HPDE6-E6E7 (cell line): ENCODE measurements around the gene MYBL2.
A peak's percentile ranks its signal among the peaks of the same experiment; 100 is the strongest.
"Not testable (repeated sequence)": the region's sequence is repeated elsewhere in the genome, so short reads cannot be mapped to it uniquely, and the experiment has no call there.

ENCODE experiments used
- DNase-seq: peaks from one replicate; pipeline ENCODE4 v3.0.0; 2011; ENCODE audit warnings: missing footprints; ENCODE audit errors: extremely low spot score

Gene MYBL2

GRCh38 chr20:43751167-43752050 is 84.5 kb downstream of the MYBL2 start:
- peak; percentile 95 for DNase-seq

- no peak for DNase-seq
These were observed 85.1 kb downstream of the MYBL2 start for GRCh38 chr20:43752051-43752360.

- no peak for DNase-seq
These were observed 85.8 kb downstream of the MYBL2 start for GRCh38 chr20:43752561-43753301.

GRCh38 chr20:43755390-43755789 is 88.5 kb downstream of the MYBL2 start:
- no peak for DNase-seq

GRCh38 chr20:43755851-43756250 is 88.9 kb downstream of the MYBL2 start:
- DNase-seq = no peak

GRCh38 chr20:43757888-43758287 is 91.0 kb downstream of the MYBL2 start:
- DNase-seq = not testable (repeated sequence)

- DNase-seq = no peak
These were observed 94.7 kb downstream of the MYBL2 start for GRCh38 chr20:43761386-43762340.

- no peak for DNase-seq
These were observed 96.0 kb downstream of the MYBL2 start for GRCh38 chr20:43762911-43763310.

- DNase-seq = no peak
These were observed 99.0 kb downstream of the MYBL2 start for GRCh38 chr20:43765916-43766315.
